Limb (tissue), 2 donors: ENCODE measurements around the gene C17orf114.
A peak's percentile ranks its signal among the peaks of the same experiment; 100 is the strongest.

Experiments
- DNase-seq, 2 donors: peaks; one replicate each; pipeline ENCODE4 v3.0.0-alpha.2; 2016; ENCODE audit errors: extremely low spot score in 2 of 2

The C17orf114 gene

DNA sequence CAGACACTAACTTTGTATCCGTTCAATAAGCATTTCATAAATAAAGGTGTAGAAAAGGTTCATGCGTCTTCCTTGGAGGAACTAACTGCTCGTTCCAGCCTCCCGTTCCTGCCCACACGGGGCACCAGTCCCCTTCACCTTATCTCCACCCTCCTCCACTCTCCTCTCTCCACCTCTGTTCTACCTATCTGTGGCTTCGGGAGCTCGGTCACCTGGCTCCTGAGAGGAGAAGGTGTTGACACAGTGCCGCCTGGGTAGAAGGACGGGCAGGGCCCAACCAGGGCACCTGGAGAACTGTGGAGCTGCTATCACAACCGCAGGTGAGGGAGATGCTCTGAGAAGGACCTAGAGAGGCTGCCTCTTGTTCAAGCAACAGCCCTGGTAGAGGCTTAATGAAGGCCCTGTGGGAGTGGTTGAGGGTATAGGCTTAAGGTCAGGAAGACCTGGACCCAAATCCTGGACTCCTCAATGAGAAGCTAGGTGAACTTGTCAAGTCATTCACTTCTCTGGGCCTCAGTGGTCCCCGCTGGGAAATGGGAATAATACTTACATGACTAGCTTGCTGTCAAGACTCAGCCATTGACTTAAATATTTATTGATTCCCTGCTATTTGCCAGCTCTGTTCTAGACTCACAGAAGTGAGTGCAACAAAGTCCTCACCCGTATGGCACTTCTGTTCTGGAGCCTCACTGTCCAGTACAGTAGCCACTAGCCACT is 21.4 kb upstream of the C17orf114 start:
- no peak for DNase-seq

DNA sequence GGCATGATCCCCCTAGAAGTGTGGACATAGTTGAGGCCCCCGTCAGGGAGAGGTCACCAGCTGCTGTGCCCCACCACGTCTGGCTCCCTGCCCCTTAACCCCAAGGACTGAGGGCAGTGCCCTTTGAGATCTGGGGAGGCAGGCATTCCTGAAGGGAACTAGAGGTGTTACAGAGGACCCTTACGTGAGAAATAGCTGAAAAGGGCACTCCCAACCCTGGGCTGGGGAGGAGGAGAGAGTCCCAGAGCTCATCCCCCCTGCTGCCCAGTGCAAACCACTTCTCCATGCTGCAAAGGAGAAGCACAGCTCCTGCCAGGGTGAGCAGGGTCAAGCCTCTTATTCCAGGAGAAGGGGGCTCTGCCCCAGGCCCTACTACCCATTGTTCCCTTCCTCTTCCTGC is 20.7 kb upstream of the C17orf114 start:
- DNase-seq = no peak

DNA sequence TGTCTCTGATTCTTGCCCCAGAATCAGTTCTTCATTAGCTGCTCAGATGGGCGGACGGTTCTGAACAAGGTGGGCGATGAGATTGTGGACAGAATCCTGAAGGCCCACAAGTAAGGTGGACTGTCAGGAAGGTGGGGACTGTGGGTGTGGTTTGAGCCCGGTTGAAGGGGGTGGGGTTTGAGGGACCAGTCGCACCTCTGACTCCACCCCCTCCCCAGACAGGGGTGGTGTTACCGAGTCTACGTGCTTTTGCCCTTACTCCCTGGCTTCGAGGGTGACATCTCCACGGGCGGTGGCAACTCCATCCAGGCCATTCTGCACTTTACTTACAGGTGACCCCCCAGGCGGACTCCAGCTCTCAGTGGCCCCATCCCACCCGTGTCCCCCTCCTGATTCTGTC is 16.1 kb upstream of the C17orf114 start:
- no peak for DNase-seq

DNA sequence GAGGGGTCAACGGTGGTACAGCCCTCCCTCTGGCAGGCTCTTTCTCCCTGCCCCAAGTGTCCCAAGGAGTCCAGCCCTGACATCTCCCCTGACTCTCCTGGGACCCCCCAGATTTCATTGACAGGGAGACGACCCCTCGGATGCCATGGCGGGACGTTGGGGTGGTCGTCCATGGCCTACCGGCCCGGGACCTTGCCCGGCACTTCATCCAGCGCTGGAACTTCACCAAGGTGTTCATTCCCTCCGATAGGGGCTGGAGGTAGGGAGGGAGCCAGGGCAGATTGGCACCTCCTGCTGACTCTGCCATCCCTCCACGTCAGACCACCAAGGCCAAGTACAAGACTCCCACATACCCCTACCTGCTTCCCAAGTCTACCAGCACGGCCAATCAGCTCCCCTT is 14.7 kb upstream of the C17orf114 start:
- DNase-seq = no peak

DNA sequence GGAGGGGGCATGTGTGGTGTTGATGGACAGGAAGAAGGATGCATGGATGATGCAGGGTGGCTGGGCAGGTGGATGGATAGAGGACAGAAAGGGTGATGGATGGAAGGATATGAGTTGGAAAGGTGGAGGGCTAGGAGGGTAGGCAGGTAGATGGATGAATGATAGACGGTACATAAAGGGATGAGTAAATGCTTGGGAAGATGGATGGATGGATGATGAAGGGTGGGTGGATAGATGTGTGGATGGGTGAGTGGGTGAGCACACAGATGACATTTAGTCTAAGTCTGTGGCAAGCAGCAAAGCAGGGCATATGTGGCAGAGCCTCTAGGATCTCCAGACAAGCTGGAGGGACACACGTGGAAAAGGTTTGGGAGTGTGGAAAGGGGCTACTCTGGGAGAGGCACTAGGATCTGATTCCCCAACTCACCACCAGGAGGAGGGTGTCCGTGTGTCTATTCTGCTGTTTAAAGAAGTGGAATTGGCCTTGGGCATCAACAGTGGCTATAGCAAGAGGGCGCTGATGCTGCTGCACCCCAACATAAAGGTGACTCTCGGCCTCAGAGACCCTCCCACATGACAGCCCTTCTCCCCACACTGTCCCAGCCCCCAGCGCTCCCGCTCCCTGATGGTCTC is 13.0 kb upstream of the C17orf114 start:
- DNase-seq = no peak

DNA sequence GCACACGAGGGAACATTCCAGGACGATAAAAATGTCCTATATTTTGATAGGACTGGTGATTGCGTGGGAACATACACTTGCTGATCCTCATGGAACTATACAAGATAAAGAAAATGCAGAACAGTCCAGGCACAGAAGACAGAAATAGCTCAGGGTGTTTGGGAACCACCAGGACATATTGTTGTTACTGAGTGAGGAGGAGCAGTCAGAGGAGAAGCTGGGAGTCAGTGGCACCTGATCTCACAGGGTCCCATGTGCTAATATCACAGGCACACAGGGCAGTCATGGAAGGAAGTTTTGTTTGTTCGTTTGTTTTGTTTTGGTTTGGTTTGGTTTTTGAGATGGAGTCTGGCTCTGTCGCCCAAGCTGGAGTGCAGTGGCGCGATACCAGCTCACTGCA is 10.6 kb upstream of the C17orf114 start:
- no peak for DNase-seq

DNA sequence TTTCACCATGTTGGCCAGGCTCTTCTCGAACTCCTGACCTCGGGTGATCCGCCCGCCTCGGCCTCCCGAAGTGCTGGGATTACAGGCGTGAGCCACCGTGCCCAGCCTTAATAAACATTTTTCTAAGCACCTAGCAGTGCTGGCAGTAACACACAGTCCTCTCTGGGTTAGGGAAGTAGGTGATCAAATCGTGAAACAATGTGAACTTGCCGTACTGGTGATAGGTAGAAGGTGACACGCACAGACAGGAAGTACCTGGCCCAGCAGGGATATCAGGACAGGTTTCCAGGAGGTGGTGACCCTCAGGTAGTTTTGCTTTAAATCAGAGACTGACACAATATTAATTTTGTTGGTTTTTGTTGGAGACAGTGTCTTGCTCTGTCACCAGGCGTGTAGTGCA is 9.3 kb upstream of the C17orf114 start:
- no peak for DNase-seq

DNA sequence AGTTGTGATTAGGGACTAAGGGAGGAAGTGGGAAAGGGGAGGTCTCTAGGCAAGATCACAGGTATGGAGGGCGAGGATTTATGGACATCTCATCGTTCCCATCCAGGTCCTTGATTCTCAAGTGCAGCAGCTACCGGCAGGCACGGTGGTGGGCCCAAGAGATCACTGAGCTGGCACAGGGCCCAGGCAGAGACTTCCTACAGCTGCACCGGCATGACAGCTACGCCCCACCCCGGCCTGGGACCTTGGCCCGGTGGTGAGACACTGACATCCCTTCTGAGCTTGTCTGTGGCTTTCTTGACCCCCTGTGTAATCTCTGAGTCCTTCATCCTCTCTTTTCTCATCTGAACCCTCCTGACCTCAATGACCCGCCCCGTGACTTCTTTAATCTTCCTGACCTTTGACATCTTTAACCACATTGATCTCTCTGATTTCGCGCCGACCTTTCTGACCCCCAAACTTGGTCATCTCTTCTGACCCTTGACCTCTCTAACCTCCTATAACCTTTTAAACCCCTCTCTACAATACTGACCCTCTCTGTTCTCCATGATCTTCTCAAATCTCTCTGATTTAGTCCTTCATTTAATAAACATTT is 8.7 kb upstream of the C17orf114 start:
- no peak for DNase-seq

DNA sequence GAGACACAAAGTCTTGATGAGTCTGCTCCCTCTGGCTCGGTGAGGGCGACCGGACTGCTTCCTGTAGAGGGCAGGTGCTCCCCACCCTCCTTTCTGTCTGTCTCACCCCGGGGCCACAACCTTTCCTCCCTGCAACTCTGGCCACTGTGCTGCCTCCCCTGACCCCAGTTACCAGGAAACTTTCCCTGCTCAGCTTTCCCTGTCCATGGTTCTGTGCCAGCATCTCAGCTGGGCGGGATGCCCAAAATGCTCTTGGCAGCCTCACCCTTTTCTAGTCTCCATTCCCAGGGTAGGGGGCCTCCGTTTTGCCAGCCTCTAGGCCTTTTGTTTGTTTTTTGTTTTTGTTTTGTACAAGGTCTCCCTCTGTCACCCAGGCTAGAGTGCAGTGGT is 6.2 kb upstream of the C17orf114 start:
- DNase-seq = peak in 1 of 2 donors; percentile 50

DNA sequence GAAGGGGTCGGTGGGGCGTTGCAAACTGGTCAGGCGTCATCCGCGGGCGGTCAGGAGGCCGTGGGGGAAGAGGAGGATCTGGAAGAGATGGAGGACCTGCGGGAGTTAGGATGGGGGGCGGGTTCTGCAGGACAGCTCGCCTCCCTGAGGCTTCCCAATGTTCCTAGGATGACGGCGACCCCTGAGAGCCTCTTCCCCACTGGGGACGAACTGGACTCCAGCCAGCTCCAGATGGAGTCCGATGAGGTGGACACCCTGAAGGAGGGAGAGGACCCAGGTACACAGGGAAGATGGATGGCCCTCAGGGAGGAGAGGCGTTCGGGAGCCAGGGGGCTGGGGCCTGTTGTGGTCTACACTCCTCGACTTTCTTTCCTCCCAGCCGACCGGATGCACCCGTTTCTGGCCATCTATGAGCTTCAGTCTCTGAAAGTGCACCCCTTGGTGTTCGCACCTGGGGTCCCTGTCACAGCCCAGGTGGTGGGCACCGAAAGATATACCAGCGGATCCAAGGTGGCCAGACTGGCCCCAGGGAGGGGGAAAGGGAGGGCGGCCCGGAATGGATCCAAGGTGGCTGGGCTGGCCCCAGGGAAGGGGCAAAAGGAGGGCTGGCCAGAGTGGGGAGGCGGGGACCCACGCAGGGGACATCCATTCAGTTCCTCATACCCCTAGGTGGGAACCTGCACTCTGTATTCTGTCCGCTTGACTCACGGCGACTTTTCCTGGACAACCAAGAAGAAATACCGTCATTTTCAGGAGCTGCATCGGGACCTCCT is 5.7 kb upstream of the C17orf114 start:
- no peak for DNase-seq

DNA sequence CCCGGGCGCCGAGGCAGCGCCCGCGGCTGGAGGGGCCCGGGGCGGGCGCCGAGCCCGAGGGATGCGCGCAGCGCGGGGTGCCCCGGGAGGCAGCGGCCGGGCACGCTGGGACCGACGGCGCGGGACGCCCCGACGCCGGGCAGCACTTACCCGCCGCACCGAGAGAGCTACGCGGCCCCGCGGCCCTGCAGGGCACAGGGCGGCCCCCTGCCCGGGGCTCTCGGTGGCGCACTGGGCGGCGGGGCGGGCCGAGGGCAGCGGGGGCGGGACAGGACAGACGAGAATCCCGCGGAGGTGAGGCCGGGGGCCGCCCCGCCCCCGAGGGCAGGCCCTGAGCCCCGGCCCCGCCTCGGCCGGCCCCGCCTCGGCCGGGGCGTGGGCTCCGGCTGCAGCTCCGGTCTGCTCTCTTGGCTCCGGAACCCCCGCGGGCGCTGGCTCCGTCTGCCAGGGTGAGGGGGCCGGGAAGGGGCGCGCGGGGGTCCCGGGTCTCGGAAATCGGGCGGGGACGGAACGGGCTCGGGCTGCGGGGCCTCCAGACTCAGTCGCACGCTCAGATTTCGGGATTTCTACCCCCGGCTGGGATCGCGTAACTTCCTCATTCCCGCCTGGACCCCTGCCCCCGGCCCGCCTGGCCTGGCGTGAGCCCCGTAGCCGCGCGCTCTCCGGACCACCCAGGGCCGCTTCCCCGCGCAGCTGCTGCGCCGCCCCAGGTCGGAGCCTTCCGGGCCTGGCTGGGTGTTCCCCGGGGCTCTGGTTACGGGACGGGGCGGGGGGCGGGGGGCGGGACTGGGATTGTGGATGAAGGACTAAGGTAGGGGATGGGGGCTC is 4.9 kb upstream of the C17orf114 start, which contains the start of gene PLD2:
Gene PLD2, plus strand, starts transcription at position 376 of the 828 bp plus-strand sequence. CDS start 621 bp downstream, outside the sequence.
- peak; percentile 85 to 88 for DNase-seq

DNA sequence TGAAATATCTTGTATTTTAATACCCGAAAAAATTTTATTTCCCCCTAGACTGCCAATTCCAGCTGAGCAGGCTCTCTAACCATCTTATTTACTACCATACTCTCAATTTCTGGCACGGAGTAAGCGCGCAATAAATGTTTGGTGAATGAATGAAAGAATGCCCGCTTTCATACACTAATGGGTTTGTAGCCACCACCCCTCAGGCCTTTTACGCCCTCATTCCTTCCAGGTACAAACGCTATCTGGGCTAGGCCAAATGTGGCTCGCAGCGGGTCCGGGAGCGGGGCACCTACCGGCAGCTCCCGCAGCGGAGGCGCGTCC is 4.3 kb upstream of the C17orf114 start:
- DNase-seq = no peak

DNA sequence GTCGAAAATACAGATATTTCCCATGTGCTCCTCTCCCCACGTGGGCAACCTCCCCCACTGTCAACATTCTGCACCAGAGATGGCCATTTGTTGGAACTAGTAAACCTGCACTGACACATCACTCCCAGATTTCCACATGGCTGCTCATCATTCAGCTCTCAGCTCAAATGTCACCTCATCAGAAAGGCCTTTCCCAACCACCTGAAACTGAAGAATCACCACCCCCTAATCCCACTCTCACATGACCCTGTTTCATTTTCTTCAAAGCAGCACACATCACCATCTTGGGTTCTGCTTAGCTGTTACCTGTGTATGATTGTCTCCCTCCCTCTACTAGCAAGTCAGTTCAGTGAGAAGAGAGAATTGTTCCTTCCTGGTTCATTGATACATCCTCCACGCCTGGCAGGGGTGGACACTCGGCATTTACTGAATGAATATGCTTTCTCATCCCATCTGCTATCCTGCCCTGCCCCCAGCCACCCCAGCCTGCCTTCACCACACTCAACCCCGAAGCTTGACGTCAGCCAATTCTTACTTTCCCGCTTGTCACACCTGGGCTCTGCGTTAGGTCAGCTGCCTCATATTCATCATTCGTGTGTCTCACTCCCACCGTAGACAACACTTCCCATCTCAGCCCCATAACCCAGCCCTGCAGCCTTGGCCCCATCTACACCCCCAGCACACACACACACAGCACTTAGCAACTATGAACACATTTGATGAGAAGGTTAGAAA is 1.5 kb downstream of the C17orf114 start:
- no peak for DNase-seq

DNA sequence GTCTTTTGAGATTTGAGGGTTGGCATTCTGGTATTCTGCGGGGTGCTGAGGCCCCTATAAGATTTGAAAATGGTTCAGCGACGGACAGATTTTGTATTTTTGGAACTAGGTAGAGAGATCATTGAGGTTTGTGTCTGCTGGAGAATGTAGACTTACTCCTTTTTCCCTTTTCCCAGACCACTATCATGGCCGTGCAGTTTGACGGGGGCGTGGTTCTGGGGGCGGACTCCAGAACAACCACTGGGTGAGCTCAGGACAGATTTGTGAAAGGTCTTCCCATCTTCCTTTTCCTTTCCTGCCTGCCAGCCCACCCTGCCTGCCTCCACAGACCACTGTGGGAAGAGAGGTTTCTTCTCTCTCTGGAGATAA is 5.6 kb downstream of the C17orf114 start:
- DNase-seq = peak in 1 of 2 donors; percentile 47

DNA sequence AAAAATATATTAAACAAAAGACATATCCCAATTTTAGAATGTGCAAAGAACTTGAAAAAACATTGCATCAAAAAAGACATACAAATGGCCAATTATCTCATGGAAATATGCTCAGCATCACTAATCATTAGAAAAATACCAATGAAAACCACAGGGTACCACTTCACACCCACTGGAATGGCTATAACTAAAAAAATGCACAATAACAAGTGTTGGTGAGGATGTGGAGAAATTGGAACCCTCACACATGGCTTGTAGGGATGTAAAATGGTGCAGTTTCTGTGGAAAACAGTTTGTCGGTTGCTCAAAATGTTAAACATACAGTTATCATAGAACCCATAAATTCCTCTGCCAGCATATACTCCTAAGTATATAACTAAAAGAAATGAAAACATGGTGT is 7.0 kb downstream of the C17orf114 start:
- DNase-seq = no peak

DNA sequence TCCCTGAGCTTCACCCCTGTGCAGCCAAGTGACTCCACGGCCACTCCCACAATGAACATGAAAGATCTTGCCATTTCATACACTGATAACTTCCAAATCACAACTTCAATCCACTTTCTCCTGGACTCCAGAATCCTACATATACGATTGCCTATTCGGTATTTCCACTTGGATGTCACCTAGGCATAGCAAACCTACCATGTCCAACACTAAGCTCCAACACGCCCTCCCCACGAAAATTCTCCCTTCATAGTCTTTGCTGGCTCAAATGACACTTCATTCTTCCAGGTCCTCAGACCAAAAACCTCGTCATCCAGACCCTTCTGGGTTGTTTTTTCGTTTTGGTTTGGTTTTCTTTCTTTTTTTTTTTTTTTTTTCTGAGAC is 11.4 kb downstream of the C17orf114 start:
- DNase-seq = no peak

DNA sequence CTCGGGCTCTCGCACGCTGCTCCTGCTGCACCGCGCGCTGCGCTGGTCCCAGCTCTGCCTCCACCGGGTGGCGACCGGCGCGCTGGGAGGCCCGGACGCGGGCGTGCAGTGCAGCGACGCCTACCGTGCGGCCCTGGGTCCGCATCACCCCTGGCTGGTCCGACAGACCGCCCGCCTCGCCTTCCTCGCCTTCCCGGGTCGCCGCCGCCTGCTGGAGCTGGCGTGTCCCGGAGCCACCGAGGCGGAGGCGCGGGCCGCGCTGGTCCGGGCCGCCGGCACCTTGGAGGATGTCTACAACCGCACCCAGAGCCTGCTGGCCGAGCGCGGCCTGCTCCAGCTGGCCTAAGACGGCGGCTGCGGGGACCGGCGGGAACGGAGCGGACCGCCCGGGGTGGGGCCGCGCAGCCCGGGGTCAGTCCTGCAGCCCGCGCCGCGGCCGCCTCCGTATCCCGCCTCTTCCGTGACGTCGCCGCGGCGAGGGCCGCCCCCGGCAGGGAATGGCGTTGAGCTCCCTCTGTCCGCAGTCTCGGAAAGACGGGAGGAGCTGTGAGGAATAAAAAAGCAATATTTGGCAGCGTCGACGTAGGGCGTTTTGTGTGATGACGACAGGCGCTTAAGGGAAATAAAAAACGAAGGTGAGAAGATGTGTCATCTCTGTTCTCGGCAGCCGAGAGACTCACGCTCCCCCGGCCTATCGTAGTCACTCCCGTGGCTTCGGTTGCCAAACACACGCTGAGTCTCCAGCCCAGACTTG is 12.0 kb downstream of the C17orf114 start:
- peak; percentile 88 to 89 for DNase-seq

DNA sequence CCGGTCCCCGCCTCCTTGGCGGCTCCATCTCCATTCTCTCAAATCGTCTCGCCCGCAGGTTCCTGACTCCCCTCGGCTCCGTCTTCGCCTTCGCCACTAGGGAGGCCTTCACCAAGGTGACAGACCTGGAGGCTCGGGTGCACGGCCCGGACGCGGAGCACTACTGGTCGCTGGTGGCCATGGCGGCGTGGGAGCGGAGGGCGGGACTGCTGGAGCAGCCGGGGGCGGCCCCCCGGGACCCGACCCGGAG is 12.5 kb downstream of the C17orf114 start:
- DNase-seq = no peak

DNA sequence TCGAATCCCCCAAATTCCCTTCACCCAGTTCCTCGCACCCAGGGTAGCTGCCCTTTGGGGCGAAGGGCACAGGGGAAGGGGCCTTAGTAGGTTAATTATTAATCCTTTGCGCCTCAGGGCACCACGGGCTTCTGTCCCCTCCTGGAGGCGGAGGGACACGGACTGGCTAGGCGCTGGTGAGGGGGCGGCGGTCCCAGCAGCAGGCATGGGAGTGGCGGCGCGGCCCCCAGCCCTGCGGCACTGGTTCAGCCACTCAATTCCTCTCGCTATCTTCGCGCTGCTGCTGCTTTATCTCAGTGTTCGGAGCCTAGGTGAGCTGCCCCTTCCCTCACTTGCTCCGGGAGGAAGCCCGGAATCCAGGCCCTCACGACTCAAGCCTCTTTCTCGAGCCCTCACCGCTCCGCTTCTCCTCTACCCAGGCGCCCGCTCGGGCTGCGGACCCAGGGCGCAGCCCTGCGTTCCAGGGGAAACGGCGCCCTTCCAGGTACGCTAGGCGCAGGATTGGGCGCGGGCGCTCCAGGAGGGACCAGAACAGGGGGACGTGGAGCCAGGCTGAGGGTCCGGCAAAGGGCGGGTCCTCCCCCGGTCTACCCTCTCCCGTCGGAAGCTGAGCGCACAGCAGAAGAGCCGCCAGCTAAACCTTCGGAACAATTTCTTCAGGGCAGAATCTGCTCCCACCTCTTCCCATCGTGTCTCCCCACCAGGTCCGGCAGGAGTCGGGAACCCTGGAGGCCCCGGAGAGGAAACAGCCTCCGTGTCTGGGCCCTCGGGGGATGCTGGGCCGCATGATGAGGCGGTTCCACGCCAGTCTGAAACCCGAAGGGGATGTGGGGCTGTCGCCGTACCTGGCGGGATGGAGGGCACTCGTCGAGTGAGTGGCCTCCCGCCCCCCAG is 13.1 kb downstream of the C17orf114 start, which contains the start of gene GLTPD2:
Gene GLTPD2, plus strand, starts transcription at position 158 of the 894 bp plus-strand sequence. Its CDS starts 48 bp downstream, at position 206.
- no peak for DNase-seq
